Thyroid gland (tissue), 4 donors: Measurements from ENCODE around the gene FBN2.

Experiments
- CTCF ChIP-seq, 6 experiments: fragments of 200-600 bp in 3 of 6; fragments of 450-650 bp in 3 of 6; sonication (generic) in 3 of 6; IDR thresholded peaks; one replicate each; pipeline ENCODE4 v1.5.1; 2016 to 2019; ENCODE audit warnings: antibody characterized with exemption in 6 of 6, mild to moderate bottlenecking in 2 of 6, inconsistent platforms in 1 of 6, moderate library complexity in 1 of 6
- POLR2A ChIP-seq, 2 donors: fragments of 450-650 bp; IDR thresholded peaks; one replicate each; pipeline ENCODE4 v1.6.1; 2017; ENCODE audit warnings: antibody characterized with exemption in 2 of 2, mild to moderate bottlenecking in 2 of 2, moderate library complexity in 1 of 2

GRCh38 chr5:128534726-128535125 is 3.3 kb downstream of the FBN2 start:
- TF ChIP-seq CTCF (IDR thresholded peaks at IDR 0.05) (no peak), POLR2A (IDR thresholded peaks at IDR 0.05) (no peak)
